HG02763 (cell line): ENCODE data around the gene ITFG2.
"Not testable (repeated sequence)": the region's sequence is repeated elsewhere in the genome, so short reads cannot be mapped to it uniquely, and the experiment has no call there.

Experiments used
- ATAC-seq: cut with Tn5 transposase; IDR thresholded peaks from one replicate; pipeline ENCODE4 v1.9.1; 2021; ENCODE audit warnings: mild to moderate bottlenecking, moderate library complexity; ENCODE audit not compliant: unreplicated experiment

Gene ITFG2

DNA sequence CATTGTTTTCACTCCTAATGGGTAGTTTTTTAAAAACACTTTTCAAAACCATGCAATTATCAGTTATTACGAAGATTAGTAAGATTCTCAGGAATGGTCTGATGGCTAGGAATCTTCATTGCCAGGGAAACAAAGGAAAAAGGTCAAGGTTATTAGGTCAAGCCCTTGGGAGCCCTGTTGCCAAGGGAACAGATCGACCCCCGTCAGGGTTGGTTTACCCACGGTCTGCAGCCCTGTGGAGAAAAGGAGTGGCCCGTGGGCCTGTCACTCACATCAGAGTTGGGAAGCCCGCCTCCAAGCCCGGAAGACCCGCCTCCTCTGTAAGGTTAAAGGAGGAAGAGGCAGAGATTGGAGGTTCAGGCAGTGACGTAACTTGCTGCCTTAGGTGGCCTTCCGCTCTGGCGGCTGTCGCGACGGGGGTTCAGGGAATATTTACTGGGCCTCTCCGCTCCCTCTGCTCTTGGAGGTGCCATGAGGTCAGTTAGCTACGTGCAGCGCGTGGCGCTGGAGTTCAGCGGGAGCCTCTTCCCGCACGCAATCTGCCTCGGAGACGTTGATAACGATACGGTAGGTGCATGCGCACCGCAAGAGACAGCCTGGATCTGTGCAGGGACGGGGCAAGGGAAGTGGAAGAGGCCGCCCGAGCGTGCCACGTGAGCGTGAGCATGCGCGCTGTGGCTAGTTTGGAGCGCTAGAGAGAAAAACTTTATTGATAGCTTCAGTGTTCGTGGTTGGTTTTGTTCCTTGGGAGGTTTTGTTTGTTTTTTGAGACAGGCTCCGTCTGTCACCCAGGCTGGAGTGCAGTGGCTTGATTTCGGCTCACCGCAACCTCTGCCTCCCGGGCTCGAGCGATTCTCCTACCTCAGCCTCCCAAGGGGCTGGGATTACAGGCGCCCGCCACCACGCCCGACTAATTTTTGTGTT lies at the start of gene ITFG2:
Gene ITFG2 (plus strand): TSS at position 379 of the 924 bp plus-strand sequence. CDS start 93 bp downstream, at position 472.
- ATAC-seq, result peak; percentile 96

DNA sequence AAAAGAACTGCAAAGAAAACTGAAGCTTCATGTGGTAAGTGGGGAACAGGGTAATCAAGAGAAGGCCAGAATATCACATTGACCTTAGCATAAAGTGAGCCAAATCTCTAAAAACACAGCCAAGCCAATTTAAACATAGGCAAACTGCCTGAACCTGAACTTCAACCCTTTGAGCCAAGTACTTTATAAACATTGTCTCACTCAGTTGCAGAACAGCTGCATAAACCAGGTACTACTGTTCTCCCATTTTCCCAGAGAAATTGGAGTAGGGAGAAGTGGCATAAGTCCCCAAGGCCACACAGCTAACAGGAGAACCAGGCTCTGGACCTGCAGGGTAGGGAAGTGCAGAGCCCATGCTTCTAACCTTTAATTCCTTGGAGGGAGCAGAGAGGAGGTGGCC lies 48.1 kb upstream of the ITFG2 start:
- no peak for ATAC-seq

DNA sequence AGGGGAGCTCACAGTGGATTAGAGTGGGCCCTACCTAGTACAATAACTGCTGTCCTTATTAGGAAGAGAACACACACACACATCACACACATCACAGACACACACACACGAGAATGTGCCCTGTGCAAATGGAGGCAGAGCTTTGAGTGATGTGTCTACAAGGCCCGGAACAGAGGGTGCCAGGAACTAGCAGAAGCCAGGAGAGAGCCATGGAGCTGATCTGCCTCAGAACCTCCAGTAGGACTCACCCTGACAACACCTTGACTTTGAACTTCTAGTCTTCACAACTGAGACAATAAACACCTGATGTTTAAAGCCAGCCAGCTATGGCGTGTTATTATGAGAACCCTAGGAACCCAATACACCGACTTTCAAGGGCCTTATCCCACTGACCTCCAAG lies 47.4 kb upstream of the ITFG2 start:
- no peak for ATAC-seq

DNA sequence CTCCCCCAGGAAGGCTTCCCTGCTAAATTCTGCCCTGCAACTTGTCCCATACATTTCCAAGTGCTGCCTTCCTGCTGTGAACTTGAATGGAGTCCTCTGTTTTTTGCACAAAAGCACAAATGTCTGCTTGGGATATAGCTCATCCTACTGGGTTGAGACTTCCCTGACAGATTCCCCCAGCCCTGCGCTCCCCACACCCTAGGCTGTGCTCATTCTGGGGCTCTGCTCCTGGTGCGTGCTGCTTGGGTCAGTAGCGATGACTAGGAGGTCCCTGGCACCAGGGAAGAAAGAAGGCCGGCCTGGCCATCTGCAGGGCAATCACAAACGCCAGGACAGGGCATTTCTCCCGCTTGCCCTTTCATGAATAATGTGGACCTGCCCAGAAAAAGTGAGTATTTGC lies 46.9 kb upstream of the ITFG2 start:
- no peak for ATAC-seq

DNA sequence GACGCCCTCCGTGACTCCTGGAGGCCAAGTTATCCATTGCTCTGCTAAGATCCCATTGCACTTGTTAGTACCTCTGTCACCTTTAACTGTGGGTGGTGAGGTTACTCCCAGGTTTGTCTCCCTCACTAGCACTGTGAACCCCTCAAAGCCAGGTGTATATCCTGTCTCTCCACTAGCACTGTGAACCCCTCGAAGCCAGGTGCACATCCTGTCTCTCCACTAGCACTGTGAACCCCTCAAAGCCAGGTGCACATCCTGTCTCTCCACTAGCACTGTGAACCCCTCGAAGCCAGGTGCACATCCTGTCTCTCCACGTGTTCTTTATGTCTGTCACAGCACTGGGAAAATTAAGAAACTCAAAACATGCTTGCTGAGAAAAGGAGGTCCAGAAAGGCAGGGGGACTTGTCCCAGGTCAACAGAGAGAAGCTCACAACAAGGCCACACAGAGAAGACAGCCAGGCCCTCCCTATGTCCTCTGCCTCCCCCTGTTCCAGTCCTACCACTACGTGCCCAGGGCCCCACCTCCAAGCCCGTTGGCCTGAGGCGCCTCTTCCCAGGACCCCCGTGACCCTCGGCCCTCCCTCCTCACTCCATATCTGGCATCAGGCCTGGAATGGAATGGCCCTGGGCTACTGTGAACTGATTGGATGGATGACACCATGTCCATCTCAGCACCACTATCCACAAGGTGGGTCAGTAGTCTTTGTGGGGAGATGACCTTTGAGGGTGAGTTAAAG lies 44.1 kb upstream of the ITFG2 start:
- ATAC-seq, result no peak

DNA sequence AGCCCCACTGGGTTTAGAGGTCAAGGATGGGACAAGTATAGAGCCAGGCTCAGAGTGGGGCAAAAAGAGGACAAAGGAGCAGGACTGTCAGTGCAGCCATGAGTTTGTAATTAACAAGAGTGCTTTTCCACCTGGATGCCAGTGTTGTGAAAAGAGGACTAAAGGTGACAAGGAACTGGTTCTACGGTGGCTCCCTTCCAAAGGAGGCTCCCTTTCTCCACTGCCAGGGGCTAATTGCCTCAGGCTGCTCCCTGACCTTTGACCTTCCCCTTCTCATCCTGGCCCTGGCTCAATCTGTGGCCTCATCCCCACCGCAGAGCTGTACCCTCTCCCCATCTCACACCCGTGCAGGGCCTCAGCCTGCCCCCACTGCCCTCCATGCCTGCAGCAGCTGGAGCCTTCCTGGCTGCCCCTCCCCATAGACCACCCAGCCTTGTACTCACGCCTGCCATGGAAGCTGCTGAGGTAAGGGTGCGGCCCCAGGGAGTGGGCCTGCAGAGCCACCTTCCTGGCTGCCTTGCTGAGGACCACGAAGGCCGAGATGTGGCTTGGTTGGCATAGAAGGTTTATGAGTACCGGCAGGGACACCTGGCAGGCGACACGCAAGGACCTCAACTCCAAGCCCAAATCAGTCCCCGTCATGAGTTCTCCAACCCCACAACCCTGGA lies 42.5 kb upstream of the ITFG2 start:
- no peak for ATAC-seq

DNA sequence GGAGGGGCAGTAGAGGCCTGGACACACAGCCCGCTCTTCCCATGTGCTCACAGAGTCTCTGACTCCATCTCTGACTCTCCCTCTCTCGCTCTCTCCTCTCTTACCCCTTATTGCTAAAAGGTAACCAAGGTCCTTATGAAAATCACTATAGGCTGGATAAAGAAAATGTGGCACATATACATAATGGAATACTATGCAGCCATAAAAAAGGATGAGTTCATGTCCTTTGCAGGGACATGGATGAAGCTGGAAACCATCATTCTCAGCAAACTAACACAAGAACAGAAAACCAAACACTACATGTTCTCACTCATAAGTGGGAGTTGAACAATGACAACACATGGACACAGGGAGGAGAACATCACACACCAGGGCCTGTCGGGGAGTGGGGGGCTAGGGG lies 41.9 kb upstream of the ITFG2 start:
- ATAC-seq, result not testable (repeated sequence)

DNA sequence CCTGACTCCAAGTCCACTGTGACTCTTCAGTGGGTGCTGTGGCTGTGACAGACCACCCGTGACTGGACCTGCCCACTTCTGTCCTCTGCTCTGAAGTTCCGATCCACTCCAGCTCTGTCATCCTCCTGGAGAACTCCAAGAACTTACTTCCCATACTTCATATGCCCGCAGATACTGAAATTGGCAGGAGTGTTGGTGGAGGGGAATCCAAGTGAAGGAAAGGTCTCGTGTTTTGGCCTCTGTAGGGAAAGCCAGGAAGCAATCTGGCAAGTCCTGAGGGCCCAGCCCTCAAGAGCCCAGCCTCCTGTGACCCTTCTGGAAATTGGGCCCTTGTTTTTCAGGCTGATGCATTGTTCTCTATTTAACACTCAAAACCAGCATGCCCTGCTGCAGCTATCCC lies 40.1 kb upstream of the ITFG2 start:
- no peak for ATAC-seq

DNA sequence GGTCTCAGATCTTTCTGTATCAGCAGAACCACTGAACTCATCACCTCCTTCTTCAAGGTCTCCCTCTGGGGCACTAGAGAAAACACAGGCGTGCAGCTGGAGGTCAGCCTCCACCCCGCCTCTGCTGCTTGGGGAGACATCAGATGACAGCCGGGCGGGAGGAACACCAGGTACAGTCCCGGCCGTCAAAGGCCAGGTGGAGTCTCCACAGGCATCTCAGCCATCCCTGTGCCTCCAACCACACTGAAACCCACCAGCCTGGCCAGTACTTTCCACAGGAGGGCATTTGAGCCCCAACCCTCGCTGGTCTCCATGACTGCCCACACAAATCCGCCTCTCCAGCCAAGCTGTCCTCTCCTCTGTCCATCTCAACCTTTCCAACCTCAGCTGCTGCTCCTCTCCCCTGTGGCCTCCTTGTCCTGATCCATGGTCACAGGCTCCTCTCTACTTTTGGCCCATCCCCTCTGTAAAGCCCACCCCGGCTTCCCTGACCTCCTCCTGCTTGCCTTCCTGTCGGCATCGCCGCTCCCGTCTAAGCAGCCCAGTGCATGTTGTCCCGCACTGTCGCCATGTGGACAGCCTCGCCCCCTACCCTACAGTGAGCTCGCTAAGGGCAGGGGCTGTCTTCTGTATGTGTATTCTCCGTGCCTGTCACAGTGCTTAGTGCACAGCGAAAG lies 39.1 kb upstream of the ITFG2 start:
- ATAC-seq, result no peak

DNA sequence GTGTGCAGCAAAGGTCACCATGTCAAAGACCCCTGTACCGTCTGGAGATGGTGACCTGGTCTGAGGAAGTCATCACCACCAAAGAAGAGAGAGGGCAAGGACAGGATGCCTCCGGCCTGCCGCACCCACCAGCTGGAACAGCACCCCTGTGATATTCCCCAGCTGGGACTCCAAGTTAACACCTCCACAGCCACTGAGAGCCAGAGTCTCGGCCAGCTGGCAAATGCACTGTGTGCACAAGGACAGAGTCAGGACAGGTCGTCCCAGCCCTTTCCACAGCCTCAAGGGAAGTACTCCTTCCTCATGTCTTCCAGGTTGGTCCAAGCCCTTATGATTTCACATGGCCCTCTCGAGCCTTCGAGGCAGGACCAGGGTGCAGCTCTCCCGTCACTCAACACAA lies 37.0 kb upstream of the ITFG2 start:
- ATAC-seq, result no peak

DNA sequence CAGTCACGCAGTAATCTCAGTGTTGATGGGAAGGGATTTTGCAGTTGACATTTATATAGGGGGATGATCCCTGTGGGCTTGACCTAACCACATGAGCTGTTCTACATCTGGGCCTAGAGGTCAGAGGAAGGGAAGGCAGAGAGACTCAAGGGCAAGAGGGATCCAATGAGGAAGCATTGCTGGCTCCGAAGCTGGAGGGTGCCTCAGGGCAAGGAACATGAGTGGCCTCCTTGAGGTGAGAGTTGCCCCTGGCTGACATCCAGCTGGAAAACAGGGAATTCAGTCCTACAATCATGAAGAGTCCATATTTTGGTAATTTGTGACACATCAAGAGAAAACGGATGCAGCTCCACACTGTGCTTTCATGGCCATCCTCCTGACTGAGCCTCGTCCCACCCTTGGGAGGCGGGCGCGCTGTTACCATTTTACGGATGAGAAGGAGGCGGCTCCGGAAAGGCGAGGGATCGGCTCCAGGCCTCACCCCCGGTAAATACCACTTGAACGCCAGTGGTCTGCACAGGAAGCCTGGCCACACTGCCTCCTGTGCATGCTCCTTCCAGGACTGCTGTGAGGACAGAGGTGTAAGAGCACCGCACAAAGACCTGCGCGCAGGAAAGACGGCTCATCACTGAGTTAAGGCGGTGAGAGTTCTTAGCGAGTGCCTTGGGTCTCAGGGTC lies 36.2 kb upstream of the ITFG2 start:
- no peak for ATAC-seq

DNA sequence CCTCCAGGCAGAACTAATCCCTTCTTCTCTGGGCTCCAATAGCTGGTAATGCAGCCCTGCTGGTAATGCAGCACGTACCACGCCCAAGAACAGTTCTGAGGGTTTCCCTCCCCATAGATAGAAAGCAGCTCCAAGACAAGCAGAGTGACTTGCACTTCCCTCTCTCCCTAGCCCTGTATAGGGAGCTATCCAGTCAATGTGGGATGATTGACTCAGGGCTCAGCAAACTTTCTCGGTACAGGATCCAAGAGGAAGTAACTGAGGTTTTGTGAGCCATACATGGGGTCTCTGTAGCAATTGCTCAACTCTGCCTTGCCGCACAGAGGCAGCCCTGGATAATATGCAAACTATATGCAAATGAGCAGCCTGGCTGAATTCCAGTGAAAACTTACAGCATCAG lies 33.2 kb upstream of the ITFG2 start:
- no peak for ATAC-seq

DNA sequence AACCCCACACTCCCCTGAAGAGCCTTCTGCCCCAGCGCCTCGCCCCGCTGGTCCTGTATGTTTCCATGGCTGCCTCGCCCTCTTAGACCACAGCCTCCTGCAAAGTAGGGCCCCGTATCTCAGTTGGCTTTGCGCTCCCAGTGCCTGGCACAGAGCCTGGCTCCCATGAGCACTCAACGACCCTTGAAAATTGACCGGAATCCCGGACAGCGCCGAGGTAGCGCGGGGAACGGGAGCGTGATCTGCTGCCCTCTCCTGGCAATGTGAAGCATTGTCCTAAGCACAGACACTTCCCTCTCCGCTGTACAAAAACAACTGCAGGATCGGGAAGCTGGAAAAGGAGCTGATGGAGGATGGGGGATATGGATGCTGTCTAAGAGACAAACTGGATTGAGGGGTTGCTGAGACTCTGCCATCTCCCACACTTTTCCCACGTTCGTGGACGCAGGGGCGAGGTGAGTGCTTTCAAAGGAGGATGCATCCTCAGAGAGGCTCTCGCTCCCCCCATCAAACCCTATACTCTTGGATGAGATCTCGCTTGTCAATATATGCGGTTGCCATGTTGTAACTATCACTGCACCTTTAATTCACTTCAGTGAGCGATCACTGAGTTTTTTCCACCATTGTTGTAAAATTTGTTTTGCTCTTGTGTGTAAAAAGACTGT lies 28.4 kb upstream of the ITFG2 start:
- no peak for ATAC-seq

DNA sequence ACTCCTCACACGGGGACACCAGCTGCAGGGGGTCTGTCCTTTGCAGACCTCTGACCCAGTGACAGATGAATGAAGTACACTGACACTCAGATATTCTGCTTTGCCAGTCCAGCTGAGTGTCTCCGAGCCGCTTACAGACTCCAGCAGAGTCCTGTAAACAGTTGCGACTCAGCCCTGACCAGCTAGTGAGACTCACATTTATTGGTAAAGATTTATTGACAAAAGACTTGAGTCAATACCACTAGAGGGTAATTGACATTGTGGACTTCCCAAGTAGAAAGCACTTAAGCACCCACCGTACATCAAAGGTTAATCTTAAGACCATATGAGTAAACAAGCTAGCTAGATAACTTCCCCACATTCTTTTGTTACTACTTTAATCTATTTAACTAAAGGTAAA lies 27.5 kb upstream of the ITFG2 start:
- ATAC-seq, result no peak

DNA sequence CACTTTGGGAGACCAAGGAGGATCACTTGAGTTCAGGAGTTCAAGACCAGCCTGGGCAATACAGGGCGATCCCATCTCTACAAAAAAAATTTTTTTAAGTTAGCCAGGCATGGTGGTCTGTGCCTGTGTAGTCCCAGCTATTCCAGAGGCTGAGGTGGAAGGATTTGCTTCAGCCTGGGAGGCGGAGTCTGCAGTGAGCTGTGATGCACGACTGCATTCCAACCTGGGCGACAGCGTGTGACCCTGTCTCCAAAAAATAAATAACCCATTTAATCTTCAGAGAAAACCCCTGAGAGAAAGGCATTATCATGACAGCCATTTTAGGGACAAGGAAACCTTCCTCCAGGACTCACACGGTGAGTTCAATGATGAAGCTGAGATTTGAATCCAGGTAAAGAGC lies 21.4 kb upstream of the ITFG2 start:
- no peak for ATAC-seq

DNA sequence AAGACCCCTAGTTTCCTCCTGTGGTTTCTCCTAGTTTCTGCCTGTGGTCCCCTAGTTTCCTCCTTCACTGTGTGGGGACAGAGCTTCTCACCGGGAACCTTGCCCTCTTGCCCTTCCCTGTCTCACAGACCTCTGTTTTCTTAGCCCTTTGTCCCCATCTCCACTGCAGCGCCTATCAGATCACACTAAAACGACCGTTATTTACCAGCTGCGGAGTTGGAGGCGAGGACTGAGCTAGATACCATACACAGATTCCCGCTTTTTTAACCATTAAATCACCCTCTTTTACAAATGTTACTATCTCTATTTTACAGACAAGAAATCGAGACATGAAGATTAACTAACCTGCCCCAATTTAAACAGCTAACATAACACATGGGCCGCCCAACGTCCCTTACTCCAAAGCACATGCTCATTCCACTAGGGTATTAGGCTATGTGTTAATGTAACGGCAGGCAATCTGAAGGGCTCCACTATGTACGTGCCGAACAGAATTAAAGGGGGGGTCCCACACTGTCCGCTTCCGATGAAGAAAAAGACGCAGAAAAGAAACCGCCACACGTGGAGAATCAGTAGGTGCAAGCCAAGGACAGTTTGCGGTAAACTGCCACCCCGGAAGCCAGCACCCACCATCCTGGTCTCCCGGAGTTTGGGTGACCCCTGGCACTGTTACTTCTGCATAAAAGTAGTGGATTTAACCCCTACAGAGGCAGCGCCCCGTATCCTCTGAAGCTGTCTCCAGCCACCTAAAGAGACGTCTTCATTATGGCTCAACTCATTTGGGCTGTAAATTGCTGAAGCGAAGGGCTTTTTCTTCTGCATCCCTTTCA lies 19.6 kb upstream of the ITFG2 start:
- no peak for ATAC-seq

DNA sequence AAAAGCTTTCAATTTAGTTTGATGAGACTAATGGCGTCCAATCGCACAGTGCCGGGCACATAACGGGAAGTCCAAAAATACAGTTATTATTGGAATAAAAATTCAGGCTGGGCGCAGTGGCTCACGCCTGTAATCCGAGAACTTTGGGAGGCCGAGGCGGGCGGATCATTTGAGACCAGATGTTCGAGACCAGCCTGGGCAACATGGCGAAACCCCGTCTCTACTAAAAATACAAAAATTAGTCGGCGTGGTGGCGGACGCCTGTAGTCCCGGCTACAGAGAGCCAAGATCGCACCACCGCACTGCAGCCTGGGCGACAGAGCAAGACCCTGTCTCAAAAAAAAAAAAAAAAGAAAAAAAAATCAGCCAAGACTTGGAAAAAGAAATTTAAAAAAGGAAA lies 18.9 kb upstream of the ITFG2 start:
- no peak for ATAC-seq

DNA sequence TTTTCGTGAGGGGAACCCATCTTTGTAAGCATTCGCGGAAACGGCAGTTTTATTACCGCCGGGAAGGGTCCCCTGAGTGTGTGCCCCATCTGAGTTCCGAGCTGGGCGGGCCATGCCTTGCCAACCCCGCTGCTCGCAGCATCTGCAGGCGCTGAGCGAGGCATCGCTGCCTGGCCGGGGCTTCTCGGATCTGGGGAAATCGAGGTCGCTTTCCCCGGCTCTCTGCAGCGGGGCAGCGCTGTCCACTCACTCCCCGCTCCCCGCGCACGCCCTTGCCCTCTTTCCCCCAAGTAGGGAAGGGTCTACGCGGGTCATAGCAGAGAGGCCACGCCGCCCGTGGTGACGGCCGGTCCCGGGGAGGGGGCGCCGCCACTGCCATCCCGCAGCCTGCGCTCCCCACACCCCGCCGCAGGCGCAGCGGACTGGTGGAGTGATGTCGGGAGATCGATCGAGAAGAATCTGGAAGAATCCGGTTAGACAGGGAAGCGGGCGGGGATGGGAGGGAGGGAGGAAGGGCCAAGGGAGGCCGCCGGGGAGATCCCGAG lies 18.2 kb upstream of the ITFG2 start:
- ATAC-seq, result peak; percentile 1
